ENCODE results near the gene CYB5D1.

- TF ChIP-seq SUZ12 (IDR thresholded peaks at IDR 0.05; ENCODE audit: extremely low read depth, insufficient read depth, insufficient read length) (no peak), YY1 (IDR thresholded peaks at IDR 0.05; ENCODE audit: insufficient read depth, insufficient read length) (no peak), ZNF274 (IDR thresholded peaks at IDR 0.05; ENCODE audit: low read depth, low read length) (no peak)
Measured at GRCh38 chr17:7856011-7856810, 1.6 kb upstream of the CYB5D1 start.
